AG10803 (cell line): ENCODE measurements around the gene GSTA2.

Source experiments
- DNase-seq: peaks from one replicate; pipeline ENCODE4 v3.0.0; 2010; ENCODE audit warnings: low read depth
- H3K4me3 ChIP-seq: 2 replicates; pipeline ENCODE4 v1.5.1; 2011; ENCODE audit warnings: mild to moderate bottlenecking, low read length, control low read depth
- TF ChIP-seq, protein P1 (sequence below): conservative IDR thresholded peaks from 2 replicates; pipeline ENCODE4 v1.5.1; 2011; ENCODE audit warnings: mild to moderate bottlenecking, low read length, control low read depth, inconsistent platforms

GSTA2 gene

DNA sequence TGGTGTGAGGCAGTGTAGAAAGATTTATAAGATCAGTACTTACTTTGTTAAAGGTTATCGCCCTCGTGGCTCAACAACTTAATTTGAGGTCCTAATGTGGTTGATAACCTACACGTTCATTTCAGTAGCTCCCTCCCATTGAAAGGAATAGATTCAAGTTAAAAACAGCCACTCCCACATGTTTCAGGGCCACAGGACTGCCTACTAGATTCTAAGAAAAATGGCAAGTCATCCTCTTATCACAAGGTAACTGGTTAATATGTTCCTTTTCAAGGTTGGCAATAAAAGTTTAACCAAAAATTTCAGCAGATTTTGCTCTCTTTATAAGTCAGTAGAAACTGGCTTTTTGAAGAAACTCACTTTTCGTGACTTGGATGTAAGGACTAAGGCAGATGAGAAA, 17.1 kb downstream of the GSTA2 start:
- no peak overlapping the region for H3K4me3 ChIP-seq
- no peak for DNase-seq
- TF ChIP-seq, protein P1, sequence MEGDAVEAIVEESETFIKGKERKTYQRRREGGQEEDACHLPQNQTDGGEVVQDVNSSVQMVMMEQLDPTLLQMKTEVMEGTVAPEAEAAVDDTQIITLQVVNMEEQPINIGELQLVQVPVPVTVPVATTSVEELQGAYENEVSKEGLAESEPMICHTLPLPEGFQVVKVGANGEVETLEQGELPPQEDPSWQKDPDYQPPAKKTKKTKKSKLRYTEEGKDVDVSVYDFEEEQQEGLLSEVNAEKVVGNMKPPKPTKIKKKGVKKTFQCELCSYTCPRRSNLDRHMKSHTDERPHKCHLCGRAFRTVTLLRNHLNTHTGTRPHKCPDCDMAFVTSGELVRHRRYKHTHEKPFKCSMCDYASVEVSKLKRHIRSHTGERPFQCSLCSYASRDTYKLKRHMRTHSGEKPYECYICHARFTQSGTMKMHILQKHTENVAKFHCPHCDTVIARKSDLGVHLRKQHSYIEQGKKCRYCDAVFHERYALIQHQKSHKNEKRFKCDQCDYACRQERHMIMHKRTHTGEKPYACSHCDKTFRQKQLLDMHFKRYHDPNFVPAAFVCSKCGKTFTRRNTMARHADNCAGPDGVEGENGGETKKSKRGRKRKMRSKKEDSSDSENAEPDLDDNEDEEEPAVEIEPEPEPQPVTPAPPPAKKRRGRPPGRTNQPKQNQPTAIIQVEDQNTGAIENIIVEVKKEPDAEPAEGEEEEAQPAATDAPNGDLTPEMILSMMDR, result no peak

DNA sequence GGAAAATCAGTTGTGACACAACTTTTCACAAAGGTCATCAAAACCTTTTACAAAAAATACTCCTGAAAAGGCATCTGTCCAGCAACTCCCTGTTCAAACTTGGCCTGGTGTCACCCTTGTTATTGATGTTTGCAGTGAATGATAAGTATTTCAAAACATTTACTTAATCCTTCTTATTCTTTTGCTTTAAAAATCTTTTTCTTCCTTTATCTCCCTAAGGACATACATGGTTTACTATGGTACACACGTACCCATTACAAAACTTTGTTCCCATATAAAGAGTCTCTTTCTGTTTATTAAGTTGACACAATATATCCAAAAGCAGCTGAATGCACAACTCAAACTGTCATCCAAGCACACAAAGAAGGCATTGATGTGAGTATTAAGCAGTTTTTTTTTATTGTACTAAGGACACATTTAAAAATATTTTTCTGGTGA, 17.5 kb downstream of the GSTA2 start:
- TF ChIP-seq, protein P1, result no peak
- no peak overlapping the region for H3K4me3 ChIP-seq
- no peak for DNase-seq

DNA sequence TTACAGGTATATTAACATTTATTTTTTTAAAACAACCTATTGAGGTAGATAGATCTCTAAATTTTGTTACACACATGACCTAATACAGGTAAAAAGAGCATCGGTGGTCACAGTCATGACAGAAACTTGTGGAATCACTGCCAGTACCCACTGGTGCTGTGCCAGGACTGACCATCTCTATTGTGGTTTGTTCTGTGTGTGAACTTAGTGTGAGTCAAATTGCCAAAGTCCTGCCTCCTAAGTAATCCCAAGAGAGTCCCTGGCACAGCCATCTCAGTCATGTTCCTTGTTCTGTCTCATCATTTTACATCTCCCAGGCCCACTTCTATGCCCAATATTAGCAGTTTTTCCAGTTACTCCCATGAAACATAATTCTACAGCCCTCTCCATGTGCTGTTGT, 21.4 kb downstream of the GSTA2 start:
- TF ChIP-seq, protein P1, result no peak
- H3K4me3 ChIP-seq, result no peak overlapping the region
- peak; percentile 45 for DNase-seq

DNA sequence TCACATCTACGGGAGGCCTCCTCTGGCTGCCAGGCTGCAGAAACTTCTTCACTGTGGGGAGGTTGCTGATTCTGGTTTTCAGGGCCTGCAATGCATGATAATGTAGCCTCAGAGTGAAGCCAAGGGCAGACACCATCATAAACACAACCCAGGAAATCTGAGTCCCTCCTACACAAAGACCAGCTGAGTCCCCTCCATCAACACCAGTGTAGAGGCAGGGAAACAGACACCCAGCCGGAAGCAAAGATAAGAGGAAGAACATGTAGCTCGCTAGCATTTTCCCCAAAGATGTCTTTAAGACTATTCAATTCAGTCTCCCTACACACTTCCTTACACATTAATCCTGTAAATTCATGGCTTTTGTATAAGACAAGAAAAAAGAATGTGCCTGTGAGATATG, 23.6 kb downstream of the GSTA2 start:
- no peak for DNase-seq
- TF ChIP-seq, protein P1, result no peak
- H3K4me3 ChIP-seq, result no peak overlapping the region

DNA sequence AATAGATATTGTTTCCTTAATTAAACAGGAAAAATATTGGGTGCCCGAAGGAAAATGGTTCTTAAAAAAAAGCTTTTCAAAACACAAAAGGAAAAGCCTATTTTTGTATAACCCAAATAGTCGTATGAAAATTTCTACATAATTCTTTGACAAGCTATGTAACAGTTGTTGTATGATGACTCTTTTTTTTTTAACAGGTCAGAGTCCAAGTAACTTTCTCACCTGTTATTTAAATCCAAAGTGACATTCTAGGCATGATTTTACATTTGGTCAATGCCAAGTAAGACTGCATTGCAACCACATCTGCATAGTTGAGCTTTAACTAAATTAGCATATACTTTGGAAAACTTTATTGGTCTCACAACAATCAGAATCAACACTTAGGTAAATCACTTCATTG, 24.1 kb downstream of the GSTA2 start:
- no peak for DNase-seq
- H3K4me3 ChIP-seq, result no peak overlapping the region
- TF ChIP-seq, protein P1, result no peak

DNA sequence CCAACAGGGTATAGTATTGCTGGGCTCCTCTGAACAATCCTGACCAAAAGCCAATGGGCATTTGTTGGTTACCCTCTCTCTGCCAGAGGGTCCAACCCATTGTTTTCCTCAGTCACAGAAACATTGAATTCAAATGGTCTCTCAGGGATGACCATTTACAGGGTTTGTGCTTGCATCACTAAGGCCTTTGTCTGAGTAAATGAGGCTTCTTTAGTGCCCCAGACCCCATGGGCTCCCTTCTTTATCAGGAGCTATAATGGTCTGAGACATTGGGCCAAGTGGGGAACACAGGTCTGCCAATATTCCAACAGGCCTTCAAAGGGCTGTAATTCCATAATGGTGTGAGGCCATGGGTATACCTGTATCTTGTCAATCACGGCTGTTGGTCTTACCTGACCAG, 27.1 kb downstream of the GSTA2 start:
- no peak for DNase-seq
- TF ChIP-seq, protein P1, result no peak
- no peak overlapping the region for H3K4me3 ChIP-seq

DNA sequence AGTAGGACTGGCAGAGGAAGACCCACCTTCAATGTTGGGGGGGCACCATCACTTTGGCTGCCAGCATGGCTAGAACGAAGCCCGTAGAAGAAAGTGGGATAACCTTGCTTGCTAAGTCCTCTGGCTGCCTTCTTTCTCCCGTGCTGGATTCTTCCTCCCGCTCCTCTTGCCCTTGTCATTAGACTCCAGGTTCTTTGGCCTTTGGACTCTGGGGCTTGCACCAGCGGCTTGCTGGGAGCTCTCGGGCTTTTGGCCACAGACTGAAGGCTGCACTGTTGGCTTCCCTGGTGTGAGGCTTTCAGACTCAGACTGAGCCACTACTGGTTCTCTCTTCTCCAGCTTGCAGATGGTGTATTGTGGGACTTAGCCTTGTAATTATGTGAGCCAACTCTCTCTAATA, 28.2 kb downstream of the GSTA2 start:
- no peak for DNase-seq
- no peak overlapping the region for H3K4me3 ChIP-seq
- TF ChIP-seq, protein P1, result no peak
